Activated CD4-positive, alpha-beta memory T cell treated with anti-CD3 and anti-CD28 coated beads, Interleukin-2, amount 10 ng/mL, durations not matched to agents 7 days and 5 days (primary cell): ENCODE measurements around the gene CA14. TPM values are rescaled to one million over a fixed set of nuclear protein-coding genes. Genes with fewer than 3 reads are reported as not detected.

Experiments
- CTCF ChIA-PET: fragments of 350-600 bp; sonication (Branson Sonifier 250); formaldehyde crosslinking; loops from one replicate; lab custom pipeline; 2021; ENCODE audit warnings: antibody characterized with exemption, inconsistent platforms; lab: Charles Lee
- POLR2A ChIA-PET: fragments of 350-600 bp; sonication (Branson Sonifier 250); formaldehyde crosslinking; loops from one replicate; lab custom pipeline; 2021; ENCODE audit warnings: antibody characterized with exemption; lab: Charles Lee
- DNase-seq: peaks from one replicate; pipeline ENCODE4 v3.0.0-alpha.2; 2020
- H3K27ac Mint-ChIP-seq: one replicate; pipeline ENCODE4 v1.8.0; 2021; ENCODE audit warnings: mild to moderate bottlenecking, mixed read lengths
- H3K27me3 Mint-ChIP-seq: one replicate; pipeline ENCODE4 v1.8.0; 2021; ENCODE audit warnings: mixed read lengths
- H3K36me3 Mint-ChIP-seq: one replicate; pipeline ENCODE4 v1.8.0; 2021; ENCODE audit warnings: low read depth, mixed read lengths
- H3K4me1 Mint-ChIP-seq: one replicate; pipeline ENCODE4 v1.8.0; 2021; ENCODE audit warnings: mixed read lengths
- H3K4me3 Mint-ChIP-seq: one replicate; pipeline ENCODE4 v1.8.0; 2021; ENCODE audit warnings: mild to moderate bottlenecking, mixed read lengths
- H3K9me3 Mint-ChIP-seq: one replicate; pipeline ENCODE4 v1.8.0; 2021; ENCODE audit warnings: mixed read lengths
- total RNA-seq, 2 experiments: library from RNA; stranded (reverse); gene quantifications; one replicate each; pipeline ENCODE4 v1.2.3, GENCODE V29; 2021

The CA14 gene
- total RNA-seq, 2 experiments from 2014 or later = not detected

GRCh38 chr1:150237746-150238145 lies 19.8 kb upstream of the CA14 start:
- H3K4me3 Mint-ChIP-seq = no peak overlapping the region
- no peak for DNase-seq
- CTCF ChIA-PET = no interaction called here
- peaks cover 17% of the 10 kb centered on the region for H3K36me3 Mint-ChIP-seq
- POLR2A ChIA-PET = no interaction called here
- H3K27me3 Mint-ChIP-seq = no peaks in the 10 kb centered on the region
- H3K9me3 Mint-ChIP-seq = no peaks in the 10 kb centered on the region
- H3K4me1 Mint-ChIP-seq = peaks cover 16% of the 10 kb centered on the region
- H3K27ac Mint-ChIP-seq = no peak overlapping the region

GRCh38 chr1:150243003-150243402 lies 14.6 kb upstream of the CA14 start:
- peaks cover 4% of the 10 kb centered on the region for H3K27me3 Mint-ChIP-seq
- POLR2A ChIA-PET = no interaction called here
- DNase-seq = no peak
- H3K4me1 Mint-ChIP-seq = no peaks in the 10 kb centered on the region
- H3K27ac Mint-ChIP-seq = no peak overlapping the region
- H3K9me3 Mint-ChIP-seq = no peaks in the 10 kb centered on the region
- H3K4me3 Mint-ChIP-seq = no peak overlapping the region
- H3K36me3 Mint-ChIP-seq = no peaks in the 10 kb centered on the region
- CTCF ChIA-PET = no interaction called here

- no peaks in the 10 kb centered on the region for H3K36me3 Mint-ChIP-seq
- ChIA-PET POLR2A (interaction anchor here (1.2 to 1.6 kb wide), 4 partner anchors 8 to 19 kb away, joined by 3 to 4 read pairs (median 4); partner anchors contain the start of gene APH1A), CTCF (no interaction called here)
- no peak overlapping the region for H3K4me3 Mint-ChIP-seq
- H3K27me3 Mint-ChIP-seq = peaks cover 9% of the 10 kb centered on the region
- peaks cover 3% of the 10 kb centered on the region for H3K4me1 Mint-ChIP-seq
- H3K27ac Mint-ChIP-seq = no peak overlapping the region
- DNase-seq = no peak
- H3K9me3 Mint-ChIP-seq = no peaks in the 10 kb centered on the region
Observed at GRCh38 chr1:150249936-150250335, 7.6 kb upstream of the CA14 start.

- no peak for DNase-seq
- H3K9me3 Mint-ChIP-seq = no peaks in the 10 kb centered on the region
- H3K36me3 Mint-ChIP-seq = no peaks in the 10 kb centered on the region
- peaks cover 51% of the 10 kb centered on the region for H3K27me3 Mint-ChIP-seq
- H3K4me1 Mint-ChIP-seq = peaks cover 19% of the 10 kb centered on the region
- ChIA-PET CTCF (interaction anchor here (0.7 to 5.6 kb wide), 32 partner anchors 8 to 739 kb away, joined by 3 to 63 read pairs (median 4); partner anchors contain the start of genes APH1A, CIART, FALEC and RPRD2), POLR2A (interaction anchor here (0.6 to 1.8 kb wide), 10 partner anchors 9 to 306 kb away, joined by 3 to 10 read pairs (median 4); partner anchors contain the start of genes APH1A, C1orf54 and RPRD2)
- no peak overlapping the region for H3K27ac Mint-ChIP-seq
- H3K4me3 Mint-ChIP-seq = peak overlapping the region; percentile 24
Observed at GRCh38 chr1:150256198-150256553, 1.4 kb upstream of the CA14 start.

- Mint-ChIP-seq H3K27ac (no peak overlapping the region), H3K4me1 (peaks cover 19% of the 10 kb centered on the region), H3K4me3 (no peak overlapping the region), H3K9me3 (no peaks in the 10 kb centered on the region), H3K27me3 (peaks cover 51% of the 10 kb centered on the region), H3K36me3 (no peaks in the 10 kb centered on the region)
- DNase-seq = no peak
- CTCF ChIA-PET = interaction anchor here (0.7 to 5.6 kb wide), 29 partner anchors 7 to 348 kb away, joined by 3 to 63 read pairs (median 4); partner anchors contain the start of genes APH1A, CIART, FALEC and RPRD2
- POLR2A ChIA-PET = interaction anchor here (0.9 to 1.8 kb wide), 13 partner anchors 9 to 305 kb away, joined by 3 to 10 read pairs (median 4); partner anchors contain the start of genes ANP32E, APH1A, C1orf54 and RPRD2
Observed at GRCh38 chr1:150256554-150257341, 826 bp upstream of the CA14 start.

GRCh38 chr1:150259217-150259616 lies 1.6 kb downstream of the CA14 start:
- CTCF ChIA-PET = no interaction called here

GRCh38 chr1:150259758-150260669 lies 2.4 kb downstream of the CA14 start:
- Mint-ChIP-seq H3K36me3 (peaks cover 4% of the 10 kb centered on the region), H3K27ac (no peak overlapping the region), H3K4me1 (peaks cover 19% of the 10 kb centered on the region), H3K9me3 (no peaks in the 10 kb centered on the region), H3K27me3 (peaks cover 46% of the 10 kb centered on the region), H3K4me3 (no peak overlapping the region)
- CTCF ChIA-PET = interaction anchor here (1.2 kb wide), 1 partner anchor 12 kb away, joined by 3 read pairs; no protein-coding TSS in a partner anchor
- POLR2A ChIA-PET = interaction anchor here (0.9 to 2.3 kb wide), 4 partner anchors 9 to 23 kb away, joined by 3 to 6 read pairs (median 4); partner anchors contain the start of gene APH1A
- no peak for DNase-seq

More at GRCh38 chr1:150259217-150259616, 1.6 kb downstream of the CA14 start:
- peaks cover 46% of the 10 kb centered on the region for H3K27me3 Mint-ChIP-seq
- H3K36me3 Mint-ChIP-seq = no peaks in the 10 kb centered on the region
- H3K9me3 Mint-ChIP-seq = no peaks in the 10 kb centered on the region
- POLR2A ChIA-PET = interaction anchor here (1.0 to 1.3 kb wide), 3 partner anchors 9 to 22 kb away, joined by 3 to 4 read pairs (median 4); partner anchors contain the start of gene APH1A
- peaks cover 19% of the 10 kb centered on the region for H3K4me1 Mint-ChIP-seq
- no peak overlapping the region for H3K4me3 Mint-ChIP-seq
- no peak overlapping the region for H3K27ac Mint-ChIP-seq
- no peak for DNase-seq

- Mint-ChIP-seq H3K36me3 (peaks cover 18% of the 10 kb centered on the region), H3K27me3 (peaks cover 41% of the 10 kb centered on the region), H3K4me1 (peaks cover 18% of the 10 kb centered on the region), H3K27ac (no peak overlapping the region), H3K4me3 (no peak overlapping the region), H3K9me3 (no peaks in the 10 kb centered on the region)
- POLR2A ChIA-PET = interaction anchor here (1.2 to 2.3 kb wide), 4 partner anchors 11 to 26 kb away, joined by 3 to 6 read pairs (median 4); partner anchors contain the start of gene C1orf54
- CTCF ChIA-PET = interaction anchor here (1.2 kb wide), 1 partner anchor 13 kb away, joined by 3 read pairs; no protein-coding TSS in a partner anchor
- no peak for DNase-seq
Observed at GRCh38 chr1:150261367-150261766, 3.8 kb downstream of the CA14 start.

GRCh38 chr1:150262388-150263320 lies 5.1 kb downstream of the CA14 start:
- DNase-seq = no peak
- ChIA-PET POLR2A (interaction anchor here (0.5 to 2.3 kb wide), 8 partner anchors 10 to 307 kb away, joined by 3 to 6 read pairs (median 3); partner anchors contain the start of gene C1orf54), CTCF (interaction anchor here (0.5 to 1.3 kb wide), 3 partner anchors 11 to 837 kb away, joined by 3 to 4 read pairs (median 4); no protein-coding TSS in a partner anchor)
- Mint-ChIP-seq H3K36me3 (peaks cover 31% of the 10 kb centered on the region), H3K27me3 (peaks cover 28% of the 10 kb centered on the region), H3K9me3 (no peaks in the 10 kb centered on the region), H3K4me1 (peaks cover 23% of the 10 kb centered on the region), H3K27ac (no peak overlapping the region), H3K4me3 (no peak overlapping the region)

GRCh38 chr1:150263549-150263948 lies 6.0 kb downstream of the CA14 start:
- H3K9me3 Mint-ChIP-seq = no peaks in the 10 kb centered on the region
- DNase-seq = no peak
- CTCF ChIA-PET = interaction anchor here (0.7 to 1.3 kb wide), 3 partner anchors 8 to 276 kb away, joined by 3 to 4 read pairs (median 4); no protein-coding TSS in a partner anchor
- POLR2A ChIA-PET = interaction anchor here (0.7 to 0.8 kb wide), 2 partner anchors 9 to 59 kb away, joined by 3 read pairs; partner anchors contain the start of gene C1orf54
- H3K27ac Mint-ChIP-seq = no peak overlapping the region
- H3K36me3 Mint-ChIP-seq = peaks cover 39% of the 10 kb centered on the region
- H3K4me3 Mint-ChIP-seq = no peak overlapping the region
- peaks cover 19% of the 10 kb centered on the region for H3K27me3 Mint-ChIP-seq
- H3K4me1 Mint-ChIP-seq = peaks cover 27% of the 10 kb centered on the region

- Mint-ChIP-seq H3K27ac (peak overlapping the region; percentile 94), H3K9me3 (no peaks in the 10 kb centered on the region), H3K27me3 (no peaks in the 10 kb centered on the region), H3K36me3 (peaks cover 43% of the 10 kb centered on the region), H3K4me1 (peaks cover 38% of the 10 kb centered on the region), H3K4me3 (peak overlapping the region; percentile 91)
- ChIA-PET CTCF (interaction anchor here (3.1 kb wide), 1 partner anchor 12 kb away, joined by 20 read pairs; no protein-coding TSS in a partner anchor), POLR2A (interaction anchor here (0.8 to 3.0 kb wide), 7 partner anchors 11 to 380 kb away, joined by 3 to 17 read pairs (median 6); partner anchors contain the start of genes FALEC, PRPF3 and RPRD2)
- DNase-seq = no peak
Observed at GRCh38 chr1:150267896-150268295, 10.3 kb downstream of the CA14 start.
